Measurements from ENCODE around the gene PAX4.

Gene PAX4

GRCh38 chr7:127618042-127618441 is at the start of gene PAX4:
Gene PAX4, minus strand, starts transcription at chr7:127618142. Its CDS starts 2,214 bp downstream, at chr7:127615928.
- no peak for DNase-seq

- DNase-seq, result no peak
Observed at GRCh38 chr7:127667017-127667670, 49.2 kb upstream of the PAX4 start.

GRCh38 chr7:127666602-127667001 is 48.7 kb upstream of the PAX4 start:
- no peak for DNase-seq

- no peak for DNase-seq
Observed at GRCh38 chr7:127665922-127666321, 48.0 kb upstream of the PAX4 start.

GRCh38 chr7:127658970-127659630 is 41.2 kb upstream of the PAX4 start:
- DNase-seq, result no peak

- no peak for DNase-seq
Observed at GRCh38 chr7:127657500-127657899, 39.6 kb upstream of the PAX4 start.

GRCh38 chr7:127655720-127656119 is 37.8 kb upstream of the PAX4 start:
- DNase-seq, result no peak

- no peak for DNase-seq
Observed at GRCh38 chr7:127654404-127655394, 36.8 kb upstream of the PAX4 start.

- DNase-seq, result no peak
Observed at GRCh38 chr7:127653396-127653795, 35.5 kb upstream of the PAX4 start.

GRCh38 chr7:127652333-127653248 is 34.6 kb upstream of the PAX4 start:
- DNase-seq, result no peak

GRCh38 chr7:127651556-127652332 is 33.8 kb upstream of the PAX4 start, which contains the start of gene SND1:
Gene SND1, plus strand, starts transcription at chr7:127652194. Its CDS starts 180 bp downstream, at chr7:127652374.
- DNase-seq, result peak; percentile 97 to 100

GRCh38 chr7:127650847-127651555 is 33.1 kb upstream of the PAX4 start:
- no peak for DNase-seq

- no peak for DNase-seq
Observed at GRCh38 chr7:127648986-127649385, 31.0 kb upstream of the PAX4 start.

GRCh38 chr7:127647636-127648035 is 29.7 kb upstream of the PAX4 start:
- no peak for DNase-seq

GRCh38 chr7:127644484-127644883 is 26.5 kb upstream of the PAX4 start:
- DNase-seq, result no peak

- no peak for DNase-seq
Observed at GRCh38 chr7:127638197-127638596, 20.3 kb upstream of the PAX4 start.

- DNase-seq, result no peak
Observed at GRCh38 chr7:127635659-127636285, 17.8 kb upstream of the PAX4 start.

GRCh38 chr7:127632276-127632910 is 14.5 kb upstream of the PAX4 start:
- no peak for DNase-seq

- DNase-seq, result peak; percentile 6 to 16
Observed at GRCh38 chr7:127629268-127629854, 11.4 kb upstream of the PAX4 start.

Measured in stimulated activated CD4-positive, alpha-beta T cell treated with anti-CD3 and anti-CD28 coated beads, Interleukin-4, amount 100 ng/mL, for 4 hours (primary cell).